ENCODE results near the gene KIRREL3. TPM values are rescaled to one million over a fixed set of nuclear protein-coding genes. Genes with fewer than 3 reads are reported as not detected.

KIRREL3 gene
- total RNA-seq, 1 donor: 0.45 TPM

DNA sequence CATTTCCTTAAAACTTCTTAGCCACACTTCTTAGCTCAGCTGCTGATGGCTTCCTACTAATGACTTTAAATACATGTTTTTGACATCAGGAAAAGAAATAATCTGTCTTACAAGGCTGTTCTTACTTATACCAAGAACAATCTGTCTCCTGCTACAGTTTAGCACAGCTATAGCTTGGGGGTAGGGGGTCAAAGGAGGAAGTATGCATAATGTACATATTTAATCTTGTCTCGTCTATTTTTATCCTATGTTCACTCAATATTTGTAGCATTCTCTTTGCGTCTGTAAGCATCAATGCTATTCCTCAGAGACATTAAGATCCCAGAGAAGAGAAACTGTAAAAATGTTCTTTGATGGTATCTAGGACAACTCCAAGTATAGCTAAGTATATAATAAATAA, 96.0 kb downstream of the KIRREL3 start:
- TF ChIP-seq, protein P1, sequence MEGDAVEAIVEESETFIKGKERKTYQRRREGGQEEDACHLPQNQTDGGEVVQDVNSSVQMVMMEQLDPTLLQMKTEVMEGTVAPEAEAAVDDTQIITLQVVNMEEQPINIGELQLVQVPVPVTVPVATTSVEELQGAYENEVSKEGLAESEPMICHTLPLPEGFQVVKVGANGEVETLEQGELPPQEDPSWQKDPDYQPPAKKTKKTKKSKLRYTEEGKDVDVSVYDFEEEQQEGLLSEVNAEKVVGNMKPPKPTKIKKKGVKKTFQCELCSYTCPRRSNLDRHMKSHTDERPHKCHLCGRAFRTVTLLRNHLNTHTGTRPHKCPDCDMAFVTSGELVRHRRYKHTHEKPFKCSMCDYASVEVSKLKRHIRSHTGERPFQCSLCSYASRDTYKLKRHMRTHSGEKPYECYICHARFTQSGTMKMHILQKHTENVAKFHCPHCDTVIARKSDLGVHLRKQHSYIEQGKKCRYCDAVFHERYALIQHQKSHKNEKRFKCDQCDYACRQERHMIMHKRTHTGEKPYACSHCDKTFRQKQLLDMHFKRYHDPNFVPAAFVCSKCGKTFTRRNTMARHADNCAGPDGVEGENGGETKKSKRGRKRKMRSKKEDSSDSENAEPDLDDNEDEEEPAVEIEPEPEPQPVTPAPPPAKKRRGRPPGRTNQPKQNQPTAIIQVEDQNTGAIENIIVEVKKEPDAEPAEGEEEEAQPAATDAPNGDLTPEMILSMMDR (IDR thresholded peaks at IDR 0.05; ENCODE audit: insufficient read depth, low read length): no peak
- no peak for DNase-seq (ENCODE audit: low read depth)
- no peak overlapping the region for H3K4me3 ChIP-seq (ENCODE audit: low read depth, low read length)

DNA sequence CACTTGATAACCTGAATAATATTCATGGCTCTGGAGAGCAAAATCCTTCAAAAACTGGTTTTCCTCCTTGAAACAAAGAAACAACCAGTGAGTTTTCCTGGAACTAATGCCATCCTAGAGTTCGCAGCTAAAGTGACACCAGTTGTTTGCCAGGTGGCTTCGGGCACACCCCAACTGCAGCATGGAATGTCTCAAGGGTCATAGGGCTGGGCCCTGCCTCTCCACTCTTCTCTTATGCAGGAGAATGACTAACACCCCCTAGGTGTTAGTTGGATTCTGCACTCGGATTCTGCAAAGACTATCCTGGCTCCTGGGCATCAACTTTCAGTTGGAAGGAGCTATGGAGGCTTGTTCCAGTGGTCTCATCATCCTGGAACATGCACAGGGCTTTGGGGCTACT, 98.8 kb downstream of the KIRREL3 start:
- TF ChIP-seq, protein P1 (IDR thresholded peaks at IDR 0.05; ENCODE audit: insufficient read depth, low read length): no peak
- no peak overlapping the region for H3K4me3 ChIP-seq (ENCODE audit: low read depth, low read length)
- no peak for DNase-seq (ENCODE audit: low read depth)

DNA sequence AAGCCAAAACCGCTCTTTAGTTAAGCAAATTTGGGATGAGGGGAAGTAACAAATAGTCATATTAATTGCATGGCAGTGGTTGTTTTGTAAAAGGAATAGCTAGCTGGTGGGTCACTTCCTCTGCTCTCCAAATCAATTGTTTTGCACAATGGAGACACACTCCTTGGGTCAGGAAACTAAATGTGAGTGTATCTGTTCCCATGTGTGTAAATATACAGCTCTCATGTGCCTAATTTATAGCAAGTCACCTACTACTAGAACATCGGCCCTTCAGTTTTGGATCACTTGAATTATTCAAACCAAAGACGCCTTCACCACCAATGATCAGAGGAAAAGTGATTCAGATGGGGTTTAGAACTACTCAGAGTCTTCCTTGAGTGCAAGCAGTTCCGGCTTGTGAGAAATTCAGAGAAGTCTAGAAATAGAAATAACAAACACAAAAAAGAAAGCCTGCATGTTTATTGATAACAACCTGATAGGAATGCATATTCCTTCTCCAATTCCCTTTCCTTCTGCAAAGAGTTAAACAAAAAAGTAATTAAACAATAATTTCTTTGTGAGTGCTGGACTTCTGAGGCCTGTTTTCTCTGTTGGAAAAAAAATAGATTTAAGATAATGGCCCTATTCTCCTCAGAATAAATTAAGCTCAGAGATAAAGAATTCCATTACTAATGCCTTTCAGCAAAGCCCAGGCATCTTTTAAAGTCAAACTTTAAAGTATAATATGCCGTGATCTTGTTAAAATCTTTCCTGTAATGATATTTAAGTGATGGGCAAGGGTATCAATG, 100.4 kb downstream of the KIRREL3 start:
- TF ChIP-seq, protein P1 (IDR thresholded peaks at IDR 0.05; ENCODE audit: insufficient read depth, low read length): no peak
- no peak overlapping the region for H3K4me3 ChIP-seq (ENCODE audit: low read depth, low read length)
- no peak for DNase-seq (ENCODE audit: low read depth)

DNA sequence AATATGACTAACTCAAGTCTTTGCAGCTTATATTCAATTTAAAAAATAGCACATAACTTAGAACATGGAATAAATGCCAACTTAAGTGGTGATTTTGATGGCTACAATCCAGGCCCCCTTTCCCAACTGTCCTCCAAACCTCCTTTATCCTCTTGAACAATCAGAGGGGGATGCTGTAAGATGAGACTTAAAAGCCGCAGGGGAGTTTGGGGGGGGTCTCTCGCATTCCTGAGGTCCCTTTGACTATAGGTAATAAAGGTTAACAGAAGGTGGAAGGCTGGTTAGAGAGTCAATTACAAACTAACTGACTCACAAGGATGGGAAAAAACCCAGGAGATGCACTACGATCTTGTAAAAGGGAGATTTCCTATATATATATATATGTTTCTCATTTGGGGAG, 101.8 kb downstream of the KIRREL3 start:
- no peak for DNase-seq (ENCODE audit: low read depth)
- TF ChIP-seq, protein P1 (IDR thresholded peaks at IDR 0.05; ENCODE audit: insufficient read depth, low read length): no peak

DNA sequence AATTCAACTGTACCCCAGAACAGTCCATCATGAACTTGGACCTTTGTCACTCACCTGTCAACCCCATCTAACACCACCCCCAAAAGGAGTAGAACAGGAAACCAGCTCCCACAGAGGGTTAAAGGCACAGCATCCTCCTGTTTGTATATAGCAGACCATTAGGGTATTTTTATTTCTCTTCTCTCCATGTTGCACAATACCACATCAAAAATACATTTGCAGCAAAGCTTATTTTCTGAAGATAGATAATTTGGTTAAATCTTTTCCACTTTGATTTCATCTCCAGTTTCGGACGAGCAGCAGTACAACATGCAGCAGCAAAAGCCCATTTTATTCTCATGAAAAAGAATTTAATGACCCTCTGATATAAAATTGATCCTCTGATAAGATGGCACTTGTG, 103.1 kb downstream of the KIRREL3 start:
- TF ChIP-seq, protein P1 (IDR thresholded peaks at IDR 0.05; ENCODE audit: insufficient read depth, low read length): no peak
- no peak overlapping the region for H3K4me3 ChIP-seq (ENCODE audit: low read depth, low read length)
- DNase-seq (ENCODE audit: low read depth): no peak

More for the DNA sequence above, 101.8 kb downstream of the KIRREL3 start:
- no peak overlapping the region for H3K4me3 ChIP-seq (ENCODE audit: low read depth, low read length)

DNA sequence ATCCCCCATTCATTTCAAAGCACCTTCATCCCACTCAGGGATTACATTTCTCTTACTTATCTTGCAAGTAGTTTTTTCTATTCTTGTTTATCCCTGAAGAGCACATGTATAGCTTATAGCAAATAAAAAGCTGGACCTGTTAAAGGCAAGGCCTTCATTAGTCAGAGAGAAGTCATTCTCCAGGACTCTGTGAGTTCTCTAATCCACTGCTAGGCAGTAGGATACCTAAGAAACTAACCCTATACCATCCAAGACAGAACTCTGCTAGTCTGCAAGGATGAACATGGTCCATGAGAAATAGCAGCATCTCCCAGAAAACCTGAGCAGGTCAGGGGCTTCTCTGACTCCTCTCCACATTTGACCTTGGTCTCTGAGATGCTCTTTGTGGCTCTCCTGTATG, 104.5 kb downstream of the KIRREL3 start:
- DNase-seq (ENCODE audit: low read depth): no peak
- TF ChIP-seq, protein P1 (IDR thresholded peaks at IDR 0.05; ENCODE audit: insufficient read depth, low read length): no peak
- no peak overlapping the region for H3K4me3 ChIP-seq (ENCODE audit: low read depth, low read length)

DNA sequence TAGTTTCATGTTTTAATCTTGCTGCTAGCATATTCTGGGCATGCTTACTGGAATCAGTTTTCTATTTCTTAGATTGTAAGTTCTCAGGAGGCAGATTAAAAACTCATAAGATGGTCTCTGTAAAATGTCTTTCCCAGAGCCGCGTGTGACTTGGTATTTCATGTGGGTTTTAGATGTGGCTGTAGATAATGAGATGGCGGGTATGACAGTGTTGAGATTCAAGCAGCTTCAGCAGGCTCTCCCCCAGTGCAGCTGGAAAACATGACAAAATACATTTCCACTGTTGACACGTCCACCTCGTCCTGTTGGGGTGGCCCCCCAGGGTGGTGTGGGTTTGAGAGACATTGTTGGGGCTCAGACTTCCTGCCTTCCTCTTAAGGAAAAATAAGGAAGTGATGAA, 106.8 kb downstream of the KIRREL3 start:
- TF ChIP-seq, protein P1 (IDR thresholded peaks at IDR 0.05; ENCODE audit: insufficient read depth, low read length): no peak
- DNase-seq (ENCODE audit: low read depth): peak; percentile 9
- no peak overlapping the region for H3K4me3 ChIP-seq (ENCODE audit: low read depth, low read length)
